ENCODE results near the gene ZFYVE1. TPM values are rescaled to one million over a fixed set of nuclear protein-coding genes. Genes with fewer than 3 reads are reported as not detected.

ZFYVE1 gene
- total and polyA plus RNA-seq, 10 of the 15 experiments (the other 5 are each of a cell fraction or from before 2014, with no cell fraction given) = 1.2 to 13.3 (median 6.4) TPM

DNA sequence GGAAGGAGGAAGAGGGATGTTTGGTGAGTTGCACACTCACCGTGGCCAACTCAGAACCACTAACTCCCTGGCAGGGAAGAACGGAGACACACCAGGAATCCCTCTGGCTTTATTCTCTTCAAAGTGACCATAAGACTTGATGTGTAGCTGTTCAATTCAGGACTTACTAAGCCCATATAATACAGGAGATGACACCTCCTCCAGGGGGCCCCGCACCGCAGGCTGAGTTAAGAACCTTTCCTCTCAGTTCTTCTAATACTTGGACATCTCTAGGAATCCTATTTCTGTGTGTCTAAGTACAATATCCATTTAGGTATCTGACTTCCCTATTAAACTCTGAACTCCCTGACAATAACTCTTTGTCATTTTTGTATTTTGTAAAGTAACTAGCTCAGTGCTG lies 51.1 kb downstream of the ZFYVE1 start:
- intact Hi-C loops (cut with micrococcal nuclease; ENCODE audit: unreplicated experiment) = no loop called here
- no peaks in the 10 kb centered on the region for H3K27me3 ChIP-seq (replicated peaks in 1 of 2; ENCODE audit: control insufficient read depth in 2 of 2, insufficient read depth in 2 of 2, low read length in 1 of 2)
- CTCF ChIA-PET = interaction anchor here (0.6 to 1.0 kb wide), 2 partner anchors 12 to 27 kb away, joined by 3 to 7 read pairs; no protein-coding TSS in a partner anchor
- H2AFZ ChIP-seq (ENCODE audit: control insufficient read depth, low read depth, low read length) = no peak overlapping the region
- DNase-seq (ENCODE audit: low read depth, low spot score) (no peak), FAIRE-seq (no peak), ATAC-seq (peak; percentile 44)
- H4K20me1 ChIP-seq (ENCODE audit: control insufficient read depth, insufficient read depth) = no peaks in the 10 kb centered on the region
- no peak overlapping the region for H3K4me3 ChIP-seq
- POLR2A ChIA-PET = no interaction called here
- H3K27ac ChIP-seq (ENCODE audit: control insufficient read depth, insufficient read depth) = no peak overlapping the region
- BruUV-seq (replicated peaks) = no TSS peak
- no peaks in the 10 kb centered on the region for H3K4me1 ChIP-seq (ENCODE audit: control insufficient read depth, insufficient read depth, low read length)
- WGBS (ENCODE audit: insufficient coverage, insufficient replicate concordance, low lambda C conversion rate, missing lambda C conversion rate) = 84% methylated on average over 4 of the region's 4 CpGs
- TF ChIP-seq RAD21 (IDR thresholded peaks at IDR 0.05; ENCODE audit: insufficient read depth, low read depth, low read length) (peak; percentile 28; the same call in 1 of the 2 replicates), CTCF (IDR thresholded peaks at IDR 0.05 in 2 of 3, conservative IDR thresholded peaks at IDR 0.05 in 1 of 3; ENCODE audit: control insufficient read depth in 2 of 3, extremely low read depth in 1 of 3, insufficient read depth in 1 of 3, low read depth in 3 of 3, low read length in 3 of 3) (peak in 2 of 3 experiments; percentile 4 to 27; a peak in 3 of 6 replicates), CBX5 (IDR thresholded peaks at IDR 0.05; ENCODE audit: low read depth) (no peak)
- RAD21 ChIA-PET (ENCODE audit: unreplicated experiment) = no interaction called here
- no peak overlapping the region for H3K4me2 ChIP-seq (ENCODE audit: control insufficient read depth, insufficient read depth)
- H3K36me3 ChIP-seq (ENCODE audit: control insufficient read depth in 2 of 2, insufficient read depth in 2 of 2, low read length in 1 of 2) = peaks cover 9 to 21% of the 10 kb centered on the region in 2 experiments; a peak in 3 of 4 replicates
- H3K9me3 ChIP-seq (replicated peaks; ENCODE audit: control insufficient read depth, insufficient read depth, low read length) = no peaks in the 10 kb centered on the region
- no peak overlapping the region for H3K9ac ChIP-seq (ENCODE audit: control insufficient read depth, insufficient read depth, low read length)
- in situ Hi-C loops (cut with MboI) = no loop called here
- SMC1A ChIA-PET (ENCODE audit: uncharacterized antibody, unreplicated experiment) = interaction anchor here (0.6 to 1.0 kb wide), 2 partner anchors 9 to 496 kb away, joined by 3 read pairs; no protein-coding TSS in a partner anchor
- H3K79me2 ChIP-seq (ENCODE audit: control insufficient read depth, insufficient read depth, low read length) = no peaks in the 10 kb centered on the region

GRCh38 chr14:72974661-72975060 lies 52.2 kb downstream of the ZFYVE1 start:
- no peak overlapping the region for H3K9ac ChIP-seq (ENCODE audit: control insufficient read depth, insufficient read depth, low read length)
- H2AFZ ChIP-seq (ENCODE audit: control insufficient read depth, low read depth, low read length) = no peak overlapping the region
- in situ Hi-C loops (cut with MboI) (no loop called here), intact Hi-C loops (cut with micrococcal nuclease; ENCODE audit: unreplicated experiment) (no loop called here)
- FAIRE-seq = no peak
- 96% methylated on average over 12 of the region's 12 CpGs for WGBS (ENCODE audit: insufficient coverage, insufficient replicate concordance, low lambda C conversion rate, missing lambda C conversion rate)
- H3K4me2 ChIP-seq (ENCODE audit: control insufficient read depth, insufficient read depth) = no peak overlapping the region
- no peak overlapping the region for H3K4me3 ChIP-seq
- H3K36me3 ChIP-seq (ENCODE audit: control insufficient read depth in 2 of 2, insufficient read depth in 2 of 2, low read length in 1 of 2) = peaks cover 10 to 21% of the 10 kb centered on the region in 2 experiments; a peak in 3 of 4 replicates
- no peaks in the 10 kb centered on the region for H3K79me2 ChIP-seq (ENCODE audit: control insufficient read depth, insufficient read depth, low read length)
- no TSS peak for BruUV-seq (replicated peaks)
- DNase-seq (ENCODE audit: low read depth, low spot score) = no peak
- no peak for ATAC-seq
- SMC1A ChIA-PET (ENCODE audit: uncharacterized antibody, unreplicated experiment) = interaction anchor here (1.0 to 2.5 kb wide), 2 partner anchors 8 to 15 kb away, joined by 3 to 6 read pairs; no protein-coding TSS in a partner anchor
- RAD21 ChIA-PET (ENCODE audit: unreplicated experiment) = no interaction called here
- H4K20me1 ChIP-seq (ENCODE audit: control insufficient read depth, insufficient read depth) = no peaks in the 10 kb centered on the region
- CTCF ChIA-PET = interaction anchor here (0.7 to 1.4 kb wide), 3 partner anchors 24 to 198 kb away, joined by 3 to 4 read pairs (median 3); no protein-coding TSS in a partner anchor
- H3K27ac ChIP-seq (ENCODE audit: control insufficient read depth, insufficient read depth) = no peak overlapping the region
- no peaks in the 10 kb centered on the region for H3K27me3 ChIP-seq (replicated peaks in 1 of 2; ENCODE audit: control insufficient read depth in 2 of 2, insufficient read depth in 2 of 2, low read length in 1 of 2)
- H3K9me3 ChIP-seq (replicated peaks; ENCODE audit: control insufficient read depth, insufficient read depth, low read length) = no peaks in the 10 kb centered on the region
- H3K4me1 ChIP-seq (ENCODE audit: control insufficient read depth, insufficient read depth, low read length) = no peaks in the 10 kb centered on the region
- POLR2A ChIA-PET = no interaction called here
- TF ChIP-seq BCL3 (IDR thresholded peaks at IDR 0.05; ENCODE audit: borderline replicate concordance, insufficient read depth, low read depth, low read length, poor library complexity, severe bottlenecking) = no peak
- TF ChIP-seq POLR2AphosphoS2 (IDR thresholded peaks at IDR 0.05; ENCODE audit: low read depth, low read length) = no peak
- TF ChIP-seq ZBED1 (IDR thresholded peaks at IDR 0.05; ENCODE audit: borderline replicate concordance) = no peak
- no peak for TF ChIP-seq SRF (IDR thresholded peaks at IDR 0.05; ENCODE audit: low read depth in 2 of 2, low read length in 2 of 2)
- TF ChIP-seq RELB (IDR thresholded peaks at IDR 0.05; ENCODE audit: low read depth) = no peak
- TF ChIP-seq NR2F1 (conservative IDR thresholded peaks at IDR 0.05) = no peak
- no peak for TF ChIP-seq PAX8 (IDR thresholded peaks at IDR 0.05)

Data from GM12878 (cell line).